NCI-H524 (cell line): Measurements from ENCODE around the gene LINS1.

ENCODE experiments used
- DNase-seq, 2 experiments: peaks; one replicate each; lab custom pipeline; 2025; lab: John Stamatoyannopoulos, UW

LINS1 gene

GRCh38 chr15:100559330-100559729 lies 42.7 kb downstream of the LINS1 start:
- no peak for DNase-seq

DNA sequence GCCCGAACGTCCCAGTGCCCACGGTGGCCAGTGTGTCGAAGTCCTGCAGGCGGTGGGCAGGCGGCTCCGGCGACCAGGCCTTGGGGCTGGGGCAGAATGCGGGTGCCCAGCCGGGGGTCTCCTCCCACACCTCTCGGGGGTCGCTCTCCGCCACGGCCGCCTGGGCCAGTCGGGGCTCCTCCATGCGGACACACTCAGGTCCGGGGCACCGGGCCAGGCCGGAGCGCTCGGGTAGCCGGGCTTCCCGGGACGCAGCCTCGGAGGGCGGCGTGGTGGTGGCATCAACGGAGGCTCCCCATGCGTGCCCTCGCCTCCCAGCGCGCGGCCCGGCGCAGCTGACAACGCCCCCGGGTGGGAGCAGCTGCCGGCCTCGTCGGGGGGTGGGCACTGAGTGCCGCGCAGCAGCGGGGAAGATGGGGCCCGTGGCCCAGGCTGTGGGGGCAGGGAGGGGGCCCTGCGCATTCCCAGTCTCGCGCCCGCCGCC lies 43.2 kb downstream of the LINS1 start:
- no peak for DNase-seq

GRCh38 chr15:100553468-100553867 lies 48.5 kb downstream of the LINS1 start:
- DNase-seq = no peak

DNA sequence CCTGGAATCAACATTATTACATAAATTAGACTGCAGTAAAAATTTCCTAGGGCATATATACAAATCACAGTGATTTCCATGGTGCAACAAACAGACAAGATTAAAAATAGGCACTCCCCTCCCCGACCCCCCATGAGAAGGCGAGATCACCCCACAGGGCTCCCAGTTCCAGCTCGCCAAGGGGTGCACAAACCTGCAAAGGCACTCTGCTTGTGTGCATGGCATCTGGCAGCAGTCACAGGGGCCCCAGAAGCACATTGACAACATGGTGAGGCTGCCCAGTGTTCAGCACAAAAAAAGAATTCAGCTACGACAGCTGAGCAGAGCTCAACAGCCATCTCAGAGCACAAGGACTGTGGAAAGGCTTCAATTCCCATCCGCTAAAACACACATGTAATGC lies 54.0 kb downstream of the LINS1 start:
- DNase-seq = no peak

DNA sequence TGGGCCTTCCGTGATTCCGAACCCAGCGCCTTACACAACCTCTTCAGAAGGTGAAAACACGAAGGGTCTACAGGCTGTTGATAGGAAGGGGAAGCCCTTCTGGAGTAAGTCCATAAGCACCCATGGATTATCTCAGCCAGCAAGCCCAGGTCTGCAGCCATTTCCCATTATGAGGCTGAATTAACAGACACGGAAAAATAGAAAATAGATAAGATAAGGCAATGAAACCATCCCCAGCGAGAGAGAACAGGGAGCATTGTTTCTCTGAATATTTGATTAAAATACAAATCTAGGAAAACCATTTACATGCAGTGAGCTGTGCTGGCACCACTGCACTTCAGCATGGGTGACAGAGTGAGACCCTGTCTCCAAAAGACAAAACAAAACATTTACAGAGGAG lies 57.0 kb downstream of the LINS1 start:
- DNase-seq = no peak

DNA sequence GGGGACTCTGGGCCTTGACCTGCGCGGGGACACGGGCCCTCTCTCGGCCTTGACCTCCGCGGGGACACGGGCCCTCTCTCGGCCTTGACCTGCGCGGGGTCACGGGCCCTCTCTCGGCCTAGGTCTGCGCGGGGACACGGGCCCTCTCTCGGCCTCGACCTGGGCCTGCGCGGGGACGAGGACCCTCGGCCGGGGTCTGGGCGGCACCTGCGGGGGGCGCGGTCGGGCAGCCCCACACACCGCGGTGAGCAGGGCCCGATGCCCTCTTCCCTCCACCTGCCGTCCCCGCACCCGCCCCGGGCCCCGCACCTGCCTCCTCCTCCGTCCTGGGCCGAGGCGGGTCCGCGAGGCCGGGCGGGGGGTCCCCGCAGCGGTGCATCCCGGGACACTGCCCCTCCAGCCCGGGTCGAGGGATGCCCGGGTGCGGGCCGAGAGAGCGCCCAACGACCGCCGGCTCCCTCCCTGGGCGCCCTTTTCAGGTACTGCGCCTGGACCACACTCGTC lies 57.6 kb downstream of the LINS1 start:
- DNase-seq = no peak

GRCh38 chr15:100542290-100542689 lies 59.7 kb downstream of the LINS1 start:
- no peak for DNase-seq

- DNase-seq = no peak
Measured at GRCh38 chr15:100537331-100537730, 64.7 kb downstream of the LINS1 start.

DNA sequence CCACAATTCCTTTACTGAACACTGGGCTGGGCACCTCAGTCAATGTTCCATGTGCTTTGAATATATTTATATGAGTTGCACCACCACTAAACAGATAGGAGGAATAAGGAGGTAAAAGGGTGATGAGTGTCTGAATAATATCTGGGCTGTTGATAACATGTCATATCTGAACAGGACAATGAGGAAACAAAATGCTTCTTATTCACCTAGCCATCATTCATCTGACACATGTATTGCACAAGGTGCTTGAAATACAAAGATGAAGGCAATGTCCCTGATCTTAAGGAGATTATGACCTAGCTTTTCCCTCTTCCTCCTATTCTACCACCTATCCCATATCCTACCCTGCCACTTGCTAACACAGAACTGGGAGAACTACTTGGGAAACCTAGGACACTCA lies 65.3 kb downstream of the LINS1 start:
- DNase-seq = no peak

- DNase-seq = no peak
Measured at GRCh38 chr15:100533886-100534285, 68.1 kb downstream of the LINS1 start.

DNA sequence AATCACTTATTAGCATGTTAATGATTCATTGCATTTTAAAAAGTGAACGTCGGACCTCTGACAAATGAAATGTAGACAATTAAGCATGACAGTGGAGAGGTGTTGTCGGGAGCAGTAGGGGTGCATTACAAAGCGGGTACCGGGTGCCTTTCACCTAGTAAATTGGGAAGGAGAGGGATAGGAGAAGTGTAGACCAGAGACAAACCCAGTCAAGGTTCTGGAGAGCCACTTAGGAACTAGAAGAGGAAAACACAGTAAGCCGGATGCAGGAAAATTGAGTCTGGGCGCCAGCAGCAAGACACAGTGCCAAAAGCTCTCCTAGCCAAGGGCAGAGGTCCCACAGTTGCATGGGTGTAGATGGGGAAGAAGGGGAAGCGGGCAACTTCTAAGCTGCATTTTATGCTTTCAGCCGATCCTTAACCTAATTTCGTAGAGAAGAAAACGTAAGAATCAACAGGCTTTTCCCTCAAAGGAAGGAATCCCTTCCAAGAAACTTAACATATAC lies 70.1 kb downstream of the LINS1 start:
- DNase-seq = no peak

DNA sequence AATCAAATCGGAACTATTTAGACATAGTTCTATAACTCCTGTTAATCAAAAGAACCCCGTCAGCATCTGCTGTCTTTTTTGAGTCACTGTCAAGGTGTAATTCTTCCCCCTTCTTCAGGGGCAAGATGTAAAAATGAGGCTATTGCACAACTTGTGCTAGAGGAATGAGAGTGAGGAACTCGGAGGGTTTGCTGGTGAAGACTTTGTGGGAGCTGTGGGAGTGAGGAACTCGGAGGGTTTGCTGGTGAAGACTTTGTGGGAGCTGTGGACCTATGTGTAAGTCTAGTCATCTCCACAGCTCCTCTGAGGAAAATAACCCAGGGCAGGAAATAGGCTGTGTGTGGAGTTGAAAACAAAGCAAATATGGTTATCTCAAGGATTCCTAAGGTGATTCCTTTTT lies 70.8 kb downstream of the LINS1 start:
- DNase-seq = no peak

- DNase-seq = no peak
Measured at GRCh38 chr15:100529556-100529955, 72.4 kb downstream of the LINS1 start.

GRCh38 chr15:100528833-100529428 lies 73.1 kb downstream of the LINS1 start, which contains the start of gene CERS3:
Gene CERS3 (minus strand): TSS chr15:100528950. CDS start chr15:100501849, 27,101 bp downstream.
- no peak for DNase-seq

DNA sequence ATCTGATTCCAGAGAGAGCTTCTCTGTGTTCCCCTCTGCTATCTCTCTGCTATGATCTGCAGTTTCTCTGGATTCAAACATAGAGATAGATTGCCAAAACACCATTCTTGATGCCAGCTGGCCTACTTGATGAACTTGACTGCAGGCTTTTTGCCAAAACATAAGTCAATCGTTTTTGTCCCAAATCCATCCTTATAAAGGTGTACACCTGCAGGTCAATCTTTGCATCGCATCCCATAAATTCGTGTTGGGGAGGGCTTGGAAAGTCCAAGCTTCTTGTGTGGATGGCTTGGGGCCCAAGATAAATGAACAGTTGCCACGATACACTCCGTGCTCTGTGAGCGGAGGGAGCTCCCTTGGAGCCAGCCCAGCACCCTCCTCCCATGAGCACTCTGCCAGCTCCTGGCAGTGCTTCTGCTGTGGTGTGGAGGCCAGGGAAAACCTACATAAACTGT lies 75.9 kb downstream of the LINS1 start:
- no peak for DNase-seq

DNA sequence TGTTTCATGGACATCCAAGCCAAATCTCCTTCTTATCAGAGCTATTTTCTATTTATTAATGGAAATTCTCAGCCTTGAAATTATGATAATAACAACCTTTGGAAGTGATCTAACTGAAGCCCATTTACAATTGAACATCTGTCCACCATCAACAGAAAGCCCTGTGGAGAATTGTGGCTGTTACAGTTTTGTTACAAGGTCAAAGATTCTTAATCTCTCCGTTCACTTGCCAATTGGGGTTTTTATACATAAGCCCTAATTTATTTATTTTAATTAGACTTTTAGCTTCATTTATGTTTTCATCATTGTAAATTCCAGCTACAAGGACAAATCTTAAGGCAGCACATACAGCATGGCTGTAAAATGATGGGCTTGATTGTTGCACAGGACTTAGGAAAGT lies 76.5 kb downstream of the LINS1 start:
- no peak for DNase-seq

DNA sequence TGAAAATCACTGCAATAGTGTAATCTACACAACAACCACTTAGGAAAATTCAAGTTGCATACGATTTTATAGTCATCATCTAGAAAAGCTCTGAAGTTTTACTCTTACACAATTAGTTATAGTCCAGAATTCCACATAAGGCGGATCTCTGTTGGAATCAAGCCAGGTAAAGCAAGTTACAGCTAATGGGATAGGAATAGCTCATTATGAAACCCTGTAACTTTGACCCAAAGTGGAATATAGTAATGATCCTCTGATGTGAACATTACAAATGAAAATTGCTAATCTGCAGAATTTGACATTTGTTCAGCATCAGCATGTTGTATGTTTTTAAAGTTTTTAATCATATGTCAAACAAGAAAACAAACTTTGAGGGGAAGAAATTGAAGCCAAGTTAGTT lies 77.7 kb downstream of the LINS1 start:
- no peak for DNase-seq

DNA sequence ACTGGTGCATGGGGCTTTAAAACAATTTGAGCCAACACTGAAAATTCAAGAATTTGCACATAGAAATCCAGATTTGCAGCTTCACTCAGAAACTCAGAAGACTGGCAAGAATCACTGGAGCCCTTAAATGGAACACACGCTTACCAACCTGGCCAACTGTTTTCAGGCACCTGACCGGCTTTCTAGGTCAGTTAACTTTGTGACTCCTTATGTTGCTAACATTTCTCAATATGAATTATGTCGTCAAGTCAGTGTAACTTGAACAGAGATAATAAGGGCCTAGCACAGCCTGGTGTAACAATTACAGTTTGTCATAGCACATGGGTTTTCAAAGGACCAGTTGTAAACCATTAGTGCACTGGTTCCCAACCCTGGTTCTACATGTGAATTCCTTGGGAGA lies 80.1 kb downstream of the LINS1 start:
- no peak for DNase-seq

GRCh38 chr15:100520132-100520921 lies 81.7 kb downstream of the LINS1 start:
- DNase-seq = no peak

- DNase-seq = no peak
Measured at GRCh38 chr15:100517846-100518245, 84.1 kb downstream of the LINS1 start.
